GM19397 (cell line): ENCODE measurements around the gene ADGRD2.

Experiments
- ATAC-seq: cut with Tn5 transposase; IDR thresholded peaks from one replicate; pipeline ENCODE4 v1.9.1; 2021; ENCODE audit warnings: mild to moderate bottlenecking, moderate library complexity; ENCODE audit not compliant: unreplicated experiment

Gene ADGRD2

DNA sequence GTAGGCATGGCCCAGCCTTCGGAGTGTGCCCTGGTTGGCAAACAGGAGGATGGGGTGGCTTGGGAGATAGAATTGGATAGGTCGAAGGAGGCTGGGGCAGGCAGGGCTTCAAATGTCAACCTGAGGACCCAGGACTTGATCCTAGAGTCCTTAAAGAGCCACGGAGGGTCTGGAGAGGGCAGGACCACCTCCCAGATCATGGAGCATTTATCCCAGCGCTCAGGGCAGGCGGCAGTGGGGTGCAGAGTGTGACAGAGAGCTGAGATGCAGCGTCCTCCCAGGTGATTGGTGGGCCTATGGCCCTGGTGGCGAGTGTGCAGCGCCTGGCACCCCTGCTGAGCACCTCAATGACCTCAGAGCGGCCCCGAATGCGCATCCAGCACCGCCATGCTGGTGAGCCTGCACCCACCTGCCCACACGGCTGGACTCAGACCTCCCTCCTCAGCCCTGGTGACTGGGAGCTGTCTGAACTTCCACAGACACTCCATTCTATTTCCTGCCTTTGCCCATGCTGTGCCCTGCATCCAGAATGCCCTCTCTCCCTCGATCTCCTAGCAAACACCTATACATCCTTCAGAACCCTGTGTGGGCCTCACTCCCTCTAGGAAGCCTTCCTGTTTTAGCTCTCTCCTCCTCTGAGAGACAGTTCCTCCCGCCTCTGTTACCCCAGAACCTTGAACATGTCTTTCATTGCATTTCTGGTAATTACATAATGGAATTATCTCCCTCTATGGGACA lies 6.3 kb downstream of the ADGRD2 start:
- ATAC-seq, result no peak

DNA sequence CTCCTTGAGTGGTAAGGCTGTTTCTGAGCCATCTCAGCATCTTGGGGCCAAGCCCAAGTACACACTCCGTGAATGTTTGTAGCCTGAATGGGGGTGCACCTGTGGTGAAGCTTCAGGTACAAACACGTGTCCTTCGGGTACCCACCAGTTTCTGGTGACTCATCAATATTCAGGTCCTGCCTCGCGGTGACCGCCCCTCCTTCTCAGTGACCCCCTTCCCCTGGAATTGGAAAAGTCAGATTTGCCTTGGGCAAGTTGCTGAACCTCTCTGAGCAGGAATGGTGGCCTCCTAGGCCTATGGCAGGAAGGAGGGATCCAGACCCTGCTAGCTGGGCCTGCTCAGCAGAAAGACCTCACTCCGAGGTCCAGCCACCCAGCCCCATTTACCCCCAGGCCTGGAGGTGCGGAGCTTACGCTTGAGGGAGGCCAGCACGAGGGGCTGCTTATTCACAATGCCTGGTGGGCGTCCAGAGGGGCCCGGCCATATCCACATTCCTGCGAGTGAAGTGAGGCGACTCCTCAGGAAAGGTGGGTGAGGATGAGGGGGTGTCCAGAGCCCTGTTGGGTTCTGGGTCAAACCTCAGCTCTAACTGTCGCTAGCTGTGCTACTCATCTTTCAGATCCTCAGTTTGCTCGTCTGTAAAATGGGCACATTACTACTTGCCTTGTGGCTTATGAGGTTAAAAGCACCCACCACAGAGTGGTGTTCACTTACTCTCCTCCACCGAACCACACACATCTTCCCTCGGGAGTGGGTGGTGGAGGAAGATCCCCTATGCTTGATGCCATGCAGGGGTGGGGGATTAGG lies 7.0 kb downstream of the ADGRD2 start:
- ATAC-seq, result no peak

DNA sequence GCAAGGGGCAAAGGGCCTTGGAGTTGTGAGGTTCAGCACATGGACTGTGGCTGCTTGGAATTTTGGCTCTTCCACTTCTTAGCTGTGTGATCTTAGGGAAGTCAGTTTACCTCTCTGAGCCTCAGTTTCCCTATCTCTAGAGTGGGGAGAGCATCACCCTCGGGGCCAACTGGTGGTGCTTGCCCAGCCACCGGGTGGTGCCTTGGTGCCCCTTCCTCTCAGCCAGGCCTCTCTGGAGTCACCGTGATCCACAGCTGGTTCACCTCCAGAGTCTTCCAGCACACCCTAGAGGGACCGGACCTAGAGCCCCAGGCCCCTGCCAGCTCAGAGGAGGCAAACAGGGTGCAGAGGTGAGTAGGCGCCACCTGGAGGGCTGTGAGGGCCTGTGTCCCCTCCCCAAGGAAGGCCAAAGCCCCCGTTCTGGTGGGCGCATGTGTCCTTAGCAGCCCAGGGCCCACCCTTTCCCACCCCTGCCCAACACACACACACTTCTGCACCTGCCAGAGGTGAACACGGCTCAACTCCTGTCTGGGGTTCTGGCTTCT lies 7.7 kb downstream of the ADGRD2 start:
- no peak for ATAC-seq

DNA sequence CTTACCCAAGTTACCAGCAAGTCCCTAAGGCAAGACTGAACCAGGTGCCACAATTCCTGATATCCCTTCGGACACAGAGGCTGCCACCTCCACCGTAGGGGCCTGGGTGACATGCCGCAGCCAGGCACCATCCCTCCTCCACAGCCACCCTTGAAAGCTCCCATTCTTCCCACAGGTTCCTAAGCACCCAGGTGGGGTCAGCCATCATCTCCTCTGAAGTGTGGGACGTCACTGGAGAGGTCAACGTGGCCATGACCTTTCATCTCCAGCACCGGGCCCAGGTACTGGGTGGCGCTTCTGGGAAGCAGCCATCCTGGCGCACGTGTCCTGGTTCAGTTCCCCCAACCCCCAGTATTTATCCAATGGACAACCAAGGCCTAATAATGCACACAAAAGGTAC lies 8.2 kb downstream of the ADGRD2 start:
- ATAC-seq, result no peak

DNA sequence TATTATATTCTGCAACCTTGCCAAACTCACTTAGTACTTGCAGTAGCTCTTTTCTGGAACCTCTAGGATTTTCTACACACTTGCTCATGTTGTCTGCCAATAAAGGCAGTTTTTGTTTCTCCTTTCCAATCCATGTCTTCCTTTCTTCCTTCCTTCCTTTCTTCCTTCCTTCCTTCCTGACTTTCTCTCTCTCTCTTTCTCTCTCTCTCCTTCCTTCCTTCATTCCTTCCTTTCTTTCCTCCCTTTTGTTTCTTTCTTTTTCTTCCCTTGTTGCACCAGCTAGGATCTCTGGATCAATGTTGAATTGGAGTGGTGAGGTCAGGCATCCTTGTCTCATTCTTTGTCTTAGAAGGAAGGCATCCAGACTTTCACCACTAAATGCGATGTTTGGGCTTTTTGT lies 12.5 kb downstream of the ADGRD2 start:
- no peak for ATAC-seq

- ATAC-seq, result no peak
Measured at GRCh38 chr9:124465736-124466135, 15.5 kb downstream of the ADGRD2 start.

GRCh38 chr9:124467410-124468060 lies 17.3 kb downstream of the ADGRD2 start:
- no peak for ATAC-seq

- no peak for ATAC-seq
Measured at GRCh38 chr9:124468061-124468740, 17.9 kb downstream of the ADGRD2 start.

- ATAC-seq, result no peak
Measured at GRCh38 chr9:124469011-124469832, 19.0 kb downstream of the ADGRD2 start.

DNA sequence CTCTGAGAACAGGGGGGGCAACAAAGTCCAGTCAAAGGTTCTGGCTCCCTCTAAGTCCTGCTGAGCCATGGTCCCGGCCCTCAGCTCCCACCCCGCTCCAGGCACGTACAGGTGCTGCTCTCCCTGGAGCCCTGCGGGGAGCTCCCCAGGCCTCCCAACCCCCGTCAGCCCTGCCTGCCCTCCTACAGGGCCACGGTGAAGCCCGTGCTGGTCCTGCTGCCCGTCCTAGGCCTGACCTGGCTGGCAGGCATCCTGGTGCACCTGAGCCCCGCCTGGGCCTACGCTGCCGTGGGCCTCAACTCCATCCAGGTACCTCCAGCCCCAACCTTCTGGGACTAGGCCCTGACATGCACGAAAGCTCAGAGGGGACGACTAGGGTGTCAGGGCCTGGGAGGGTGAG lies 20.1 kb downstream of the ADGRD2 start:
- no peak for ATAC-seq

DNA sequence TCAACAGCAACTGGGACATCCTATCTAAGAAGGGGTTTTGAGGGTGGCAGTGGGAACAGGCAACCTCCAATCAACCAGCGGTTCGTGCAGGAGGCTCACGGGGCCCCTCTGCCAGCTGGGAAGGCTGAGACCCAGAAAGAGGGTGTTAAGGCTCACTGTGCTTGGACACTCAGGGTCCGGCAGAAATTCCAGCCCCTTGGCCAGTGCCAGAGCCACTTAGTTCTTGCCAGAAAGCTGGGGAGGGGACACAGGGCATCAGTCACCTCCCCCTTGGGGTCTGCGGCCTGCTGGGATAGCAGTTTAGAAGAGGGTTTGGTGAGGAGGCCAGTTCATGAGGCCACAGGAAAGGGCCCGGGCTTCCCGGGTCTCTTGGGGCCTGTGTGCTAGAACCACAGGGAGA lies 20.5 kb downstream of the ADGRD2 start:
- no peak for ATAC-seq

DNA sequence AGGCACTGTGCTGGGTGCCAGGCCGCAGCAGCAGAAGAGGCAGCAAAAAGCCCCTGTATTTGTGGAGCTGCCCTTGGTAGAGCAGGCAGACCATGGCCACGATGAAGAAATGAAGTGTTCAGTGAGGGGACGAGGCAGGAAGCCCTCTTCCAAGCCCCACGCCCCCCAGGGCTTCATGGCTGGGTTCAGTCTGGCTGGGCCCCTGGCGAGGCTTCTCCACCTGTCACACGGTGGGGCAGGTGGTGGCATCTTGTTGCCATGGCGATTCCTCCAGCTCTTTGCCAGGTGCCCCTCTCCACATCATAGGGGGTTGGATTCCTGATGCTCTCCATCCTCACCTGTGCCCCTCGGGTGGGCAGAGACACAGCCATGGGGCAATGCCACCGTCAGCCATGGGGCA lies 21.5 kb downstream of the ADGRD2 start:
- no peak for ATAC-seq

GRCh38 chr9:124472770-124473169 lies 22.5 kb downstream of the ADGRD2 start:
- no peak for ATAC-seq

GRCh38 chr9:124473310-124473709 lies 23.1 kb downstream of the ADGRD2 start:
- ATAC-seq, result no peak

DNA sequence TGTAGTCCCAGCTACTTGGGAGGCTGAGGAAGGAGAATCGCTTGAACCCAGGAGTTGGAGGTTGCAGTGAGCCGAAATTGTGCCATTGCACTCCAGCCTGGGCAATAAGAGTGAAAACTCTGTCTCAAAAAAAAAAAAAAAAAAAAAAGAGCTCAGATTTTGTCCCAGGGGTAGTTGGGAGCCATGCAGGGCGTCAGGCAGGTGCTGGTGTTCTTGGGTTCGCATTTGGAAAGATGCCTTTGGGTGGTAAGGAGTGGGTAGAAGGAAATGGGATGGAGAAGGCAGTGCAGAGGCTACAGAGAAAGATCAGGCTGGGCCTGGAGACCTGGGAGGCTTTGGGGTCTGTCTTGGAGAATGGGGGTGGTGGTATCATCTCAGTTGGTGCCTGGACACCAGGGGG lies 23.9 kb downstream of the ADGRD2 start:
- ATAC-seq, result no peak

DNA sequence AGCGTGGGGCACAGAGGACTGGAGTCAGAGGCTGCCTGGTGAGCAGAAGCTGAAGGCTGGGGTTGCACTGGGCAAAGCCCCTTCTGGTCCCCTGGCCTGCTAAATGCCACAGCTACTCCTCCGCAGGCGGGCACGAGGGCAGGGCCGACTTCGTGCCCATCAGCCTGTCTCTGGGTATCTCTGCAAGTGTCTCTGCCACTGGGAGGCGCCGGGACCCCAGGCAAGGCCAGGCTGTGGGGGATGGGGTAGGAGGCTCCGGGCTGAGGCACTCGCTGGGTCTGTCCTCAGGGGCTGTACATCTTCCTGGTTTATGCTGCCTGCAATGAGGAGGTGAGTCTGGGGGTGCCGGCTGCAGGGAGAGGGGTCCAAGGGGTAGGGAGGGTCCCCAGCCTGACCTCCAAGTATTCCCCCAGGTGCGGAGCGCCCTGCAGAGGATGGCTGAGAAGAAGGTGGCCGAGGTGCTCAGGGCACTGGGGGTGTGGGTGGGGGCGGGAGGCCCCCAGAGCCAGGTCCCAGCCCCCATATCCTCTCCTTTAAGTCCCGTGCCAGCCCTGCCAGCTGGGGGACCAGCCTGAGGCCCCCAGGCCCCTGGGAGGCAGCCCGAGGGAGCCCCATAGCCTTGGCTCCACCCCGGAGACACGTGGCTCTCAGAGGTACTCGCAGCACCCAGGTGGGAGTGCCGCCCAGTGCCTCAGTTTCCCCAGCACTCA lies 25.1 kb downstream of the ADGRD2 start:
- ATAC-seq, result no peak

DNA sequence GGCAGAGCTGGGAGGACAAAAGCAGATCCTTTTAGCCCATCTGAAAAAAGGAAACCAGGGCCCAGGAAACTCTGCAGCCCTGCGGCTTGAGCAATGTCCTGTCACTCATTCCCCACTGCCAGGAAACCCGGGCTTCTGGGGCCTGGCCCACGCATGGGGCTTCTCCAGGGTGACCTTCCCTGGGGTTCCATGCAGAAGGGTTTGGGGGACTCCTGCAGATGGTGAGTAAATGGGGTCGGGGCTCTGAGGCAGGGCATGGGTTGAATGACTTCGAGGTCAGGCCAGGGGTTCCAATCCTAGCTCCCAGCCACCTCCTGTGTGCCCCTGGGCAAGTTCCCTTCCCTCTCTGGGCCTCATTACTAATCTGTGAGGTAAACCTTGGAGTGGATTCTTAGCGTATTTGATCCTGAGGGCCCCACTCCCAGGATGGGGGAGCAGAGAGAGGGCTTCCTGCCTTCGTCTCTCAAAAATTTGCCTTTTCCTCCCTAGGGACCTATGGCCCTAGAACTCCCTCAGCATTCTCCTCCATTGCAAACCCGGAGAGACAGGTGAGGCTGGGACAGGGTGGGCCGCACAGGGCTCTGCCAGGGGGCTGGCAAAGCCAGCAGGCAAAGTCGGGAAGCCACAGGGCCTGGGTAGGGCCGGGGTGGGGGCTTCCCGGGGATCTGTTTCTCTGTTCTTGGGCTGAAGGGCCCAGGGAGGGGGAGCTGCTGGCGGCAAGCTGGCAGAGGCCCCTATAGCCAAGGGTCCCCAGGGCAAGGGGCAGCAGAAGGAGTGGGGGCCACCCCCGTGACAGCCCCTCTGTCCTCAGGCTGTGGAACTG lies 25.8 kb downstream of the ADGRD2 start:
- no peak for ATAC-seq

- ATAC-seq, result no peak
Measured at GRCh38 chr9:124477211-124477647, 27.0 kb downstream of the ADGRD2 start.
